SU-DHL-6 (cell line): ENCODE measurements around the gene EEF2K.

Experiments
- EZH2phosphoT487 ChIP-seq: fragments of 200-600 bp; sonication (generic), shearing (Covaris generic); conservative IDR thresholded peaks from 2 replicates; pipeline ENCODE4 v1.6.1; 2018; ENCODE audit warnings: mild to moderate bottlenecking, antibody characterized with exemption, low read length, moderate library complexity, mixed read lengths
- TF ChIP-seq, protein P1 (sequence below): fragments of 200-600 bp; sonication (generic); IDR thresholded peaks from one replicate; pipeline ENCODE4 v1.5.1; 2017; ENCODE audit warnings: antibody characterized with exemption, mild to moderate bottlenecking, low read length, moderate library complexity; ENCODE audit not compliant: insufficient read depth, poor library complexity, severe bottlenecking

DNA sequence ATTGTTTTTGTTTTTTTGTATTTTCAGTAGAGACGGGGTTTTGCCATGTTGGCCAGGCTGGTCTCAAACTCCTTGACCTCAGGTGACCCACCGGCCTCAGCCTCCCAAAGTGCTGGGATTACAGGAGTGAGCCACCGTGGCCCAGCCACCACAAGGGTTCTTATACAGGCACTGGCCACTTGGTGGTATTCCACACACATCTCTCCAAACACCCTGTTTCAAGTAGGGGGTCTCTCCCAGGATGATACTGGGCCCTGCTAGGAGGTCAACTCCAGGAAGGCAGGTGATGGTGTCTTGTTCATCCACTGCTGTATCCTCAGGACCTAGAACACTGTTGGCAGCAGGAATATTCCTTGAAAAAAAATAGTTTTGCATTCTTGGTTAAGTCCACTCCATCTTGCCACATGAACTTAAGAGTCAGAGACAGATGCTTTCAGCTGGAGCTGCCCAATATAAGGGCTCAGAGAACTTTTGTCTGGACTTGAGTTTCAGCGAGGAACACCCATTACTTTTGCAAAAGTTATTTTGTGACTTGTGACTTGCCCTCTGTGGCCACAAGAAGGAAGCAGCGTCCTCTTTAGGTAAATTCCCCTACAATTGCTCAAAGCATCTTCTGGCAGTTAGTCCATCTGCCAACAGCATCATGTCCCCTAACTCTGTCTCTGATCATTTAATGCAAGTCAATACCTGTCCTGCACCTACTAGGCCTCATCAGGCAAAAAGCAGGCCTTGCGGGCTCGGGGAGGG is 7.4 kb upstream of the EEF2K start:
- TF ChIP-seq, protein P1, sequence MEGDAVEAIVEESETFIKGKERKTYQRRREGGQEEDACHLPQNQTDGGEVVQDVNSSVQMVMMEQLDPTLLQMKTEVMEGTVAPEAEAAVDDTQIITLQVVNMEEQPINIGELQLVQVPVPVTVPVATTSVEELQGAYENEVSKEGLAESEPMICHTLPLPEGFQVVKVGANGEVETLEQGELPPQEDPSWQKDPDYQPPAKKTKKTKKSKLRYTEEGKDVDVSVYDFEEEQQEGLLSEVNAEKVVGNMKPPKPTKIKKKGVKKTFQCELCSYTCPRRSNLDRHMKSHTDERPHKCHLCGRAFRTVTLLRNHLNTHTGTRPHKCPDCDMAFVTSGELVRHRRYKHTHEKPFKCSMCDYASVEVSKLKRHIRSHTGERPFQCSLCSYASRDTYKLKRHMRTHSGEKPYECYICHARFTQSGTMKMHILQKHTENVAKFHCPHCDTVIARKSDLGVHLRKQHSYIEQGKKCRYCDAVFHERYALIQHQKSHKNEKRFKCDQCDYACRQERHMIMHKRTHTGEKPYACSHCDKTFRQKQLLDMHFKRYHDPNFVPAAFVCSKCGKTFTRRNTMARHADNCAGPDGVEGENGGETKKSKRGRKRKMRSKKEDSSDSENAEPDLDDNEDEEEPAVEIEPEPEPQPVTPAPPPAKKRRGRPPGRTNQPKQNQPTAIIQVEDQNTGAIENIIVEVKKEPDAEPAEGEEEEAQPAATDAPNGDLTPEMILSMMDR, result no peak
- no peak for TF ChIP-seq EZH2phosphoT487
